Bronchial epithelial cell (primary cell): ENCODE data around the gene CMIP. TPM values are rescaled to one million over a fixed set of nuclear protein-coding genes. Genes with fewer than 3 reads are reported as not detected.
A peak's percentile ranks its signal among the peaks of the same experiment; 100 is the strongest.

ENCODE experiments used
- DNase-seq: peaks from one replicate; pipeline ENCODE4 v3.0.0-alpha.2; 2010; ENCODE audit warnings: low read depth
- FAIRE-seq: peaks from 2 replicates; lab custom pipeline; 2011; peaks lifted over from hg19 to GRCh38; lab: Jason Lieb, UNC
- H3K27me3 ChIP-seq: 2 replicates; pipeline ENCODE4 v1.5.1; 2011; ENCODE audit warnings: low read length; ENCODE audit not compliant: control insufficient read depth, insufficient read depth
- H3K36me3 ChIP-seq: 2 replicates; pipeline ENCODE4 v1.5.1; 2011; ENCODE audit warnings: low read length; ENCODE audit not compliant: control insufficient read depth, insufficient read depth
- H3K4me3 ChIP-seq: 2 replicates; pipeline ENCODE4 v1.5.1; 2011; ENCODE audit warnings: mild to moderate bottlenecking, low read depth, low read length, control low read depth
- CTCF ChIP-seq: IDR thresholded peaks from 2 replicates; pipeline ENCODE4 v1.5.1; 2011; ENCODE audit warnings: mild to moderate bottlenecking, moderate library complexity, low read length, control low read depth, inconsistent platforms; ENCODE audit not compliant: insufficient read depth, severe bottlenecking
- total RNA-seq: library from RNA; depleted of rRNA; stranded (reverse); fragments of >200 nt; gene quantifications from 2 replicates; pipeline ENCODE4 v1.2.1, GENCODE V29; 2014

Gene CMIP
- total RNA-seq, 1 donor from 2014 or later, result 21.1 TPM

DNA sequence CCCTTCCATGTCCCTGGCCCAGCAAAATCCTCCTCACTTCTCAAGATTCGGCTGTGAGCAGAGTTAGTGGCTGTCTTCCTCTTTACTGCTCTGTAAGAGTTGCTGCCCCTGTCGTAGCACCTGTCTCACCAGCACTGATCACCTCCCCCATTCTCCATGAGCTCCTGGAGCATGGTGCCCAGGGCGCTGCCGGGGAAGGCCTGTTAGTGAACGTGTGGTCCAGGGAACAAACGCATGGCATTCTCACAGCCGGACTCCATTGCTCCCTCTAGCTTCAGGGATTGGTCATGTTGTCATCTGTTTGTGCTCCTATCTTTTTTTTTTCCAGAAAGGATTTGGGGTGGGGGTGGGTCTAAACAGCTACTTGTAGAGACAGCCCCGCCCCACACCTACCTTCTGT is 141.2 kb downstream of the CMIP start:
- FAIRE-seq (no peak), DNase-seq (no peak)
- TF ChIP-seq CTCF, result peak; percentile 44
- Histone ChIP-seq H3K27me3 (no peaks in the 10 kb centered on the region), H3K4me3 (no peak overlapping the region), H3K36me3 (peaks cover 14% of the 10 kb centered on the region)

DNA sequence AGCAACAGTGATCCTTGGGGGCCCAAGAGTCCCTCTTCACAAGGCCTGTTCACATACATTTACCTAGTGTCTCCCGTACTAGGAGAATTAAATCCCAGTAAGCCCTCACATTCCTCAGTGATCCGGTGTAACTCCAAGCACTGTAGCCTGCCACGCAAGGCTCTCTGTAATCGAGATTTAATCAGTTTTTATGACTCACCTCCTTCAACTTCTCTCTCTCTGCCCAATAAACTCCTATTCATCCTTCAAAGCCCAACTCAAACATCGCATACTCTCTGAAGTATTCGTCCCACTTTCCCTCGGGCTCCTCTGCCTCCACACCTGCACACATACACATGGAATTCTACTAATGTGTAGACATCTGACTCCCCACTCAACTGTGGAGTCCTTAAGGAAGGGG is 141.8 kb downstream of the CMIP start:
- TF ChIP-seq CTCF, result no peak
- H3K4me3 ChIP-seq, result no peak overlapping the region
- FAIRE-seq (no peak), DNase-seq (no peak)
- peaks cover 14% of the 10 kb centered on the region for H3K36me3 ChIP-seq
- no peaks in the 10 kb centered on the region for H3K27me3 ChIP-seq

GRCh38 chr16:81586977-81587625 is 142.5 kb downstream of the CMIP start:
- Histone ChIP-seq H3K36me3 (peaks cover 14% of the 10 kb centered on the region), H3K27me3 (no peaks in the 10 kb centered on the region), H3K4me3 (no peak overlapping the region)
- TF ChIP-seq CTCF, result no peak
- FAIRE-seq (no peak), DNase-seq (no peak)

- DNase-seq (no peak), FAIRE-seq (no peak)
- TF ChIP-seq CTCF, result no peak
- peaks cover 14% of the 10 kb centered on the region for H3K36me3 ChIP-seq
- no peaks in the 10 kb centered on the region for H3K27me3 ChIP-seq
- H3K4me3 ChIP-seq, result no peak overlapping the region
These were observed 143.1 kb downstream of the CMIP start for GRCh38 chr16:81587626-81588160.

GRCh38 chr16:81588326-81589081 is 143.9 kb downstream of the CMIP start:
- TF ChIP-seq CTCF, result no peak
- peaks cover 12% of the 10 kb centered on the region for H3K36me3 ChIP-seq
- no peak overlapping the region for H3K4me3 ChIP-seq
- no peaks in the 10 kb centered on the region for H3K27me3 ChIP-seq
- FAIRE-seq, result no peak
- DNase-seq, result no peak
